BLaER1 treated with 17β-estradiol and CSF1 and Interleukin-3, amounts not matched to agents 10 nM and 100 nM (cell line): ENCODE data around the gene ABCA4.

Experiments used
- H3K27ac ChIP-seq, 11 experiments: shearing (Covaris generic); formaldehyde crosslinking; 2 replicates each; pipeline ENCODE4 v1.8.1; 2022
- H3K27me3 ChIP-seq, 11 experiments: shearing (Covaris generic); formaldehyde crosslinking; 2 replicates each; pipeline ENCODE4 v1.8.1; 2022
- H3K36me3 ChIP-seq, 11 experiments: shearing (Covaris generic); formaldehyde crosslinking; 2 replicates each; pipeline ENCODE4 v1.8.1; 2022
- H3K4me1 ChIP-seq, 10 experiments: shearing (Covaris generic); formaldehyde crosslinking; 2 replicates each; pipeline ENCODE4 v1.8.1; 2022
- H3K4me2 ChIP-seq, 11 experiments: shearing (Covaris generic); formaldehyde crosslinking; 2 replicates each; pipeline ENCODE4 v1.8.1; 2022
- H3K4me3 ChIP-seq, 10 experiments: shearing (Covaris generic); formaldehyde crosslinking; 2 replicates each; pipeline ENCODE4 v1.8.1; 2022
- H3K9ac ChIP-seq, 11 experiments: shearing (Covaris generic); formaldehyde crosslinking; 2 replicates each; pipeline ENCODE4 v1.8.1; 2022
- H3K9me3 ChIP-seq, 11 experiments: shearing (Covaris generic); formaldehyde crosslinking; replicated peaks in 1 of 11; 2 replicates each; pipeline ENCODE4 v1.8.1; 2022
- H4K20me1 ChIP-seq, 11 experiments: shearing (Covaris generic); formaldehyde crosslinking; 2 replicates each; pipeline ENCODE4 v1.8.1; 2022
- Cebpa-rat ChIP-seq, 11 experiments: shearing (Covaris generic); IDR thresholded peaks; 2 replicates each; pipeline ENCODE4 v1.8.1; 2022

Gene ABCA4

DNA sequence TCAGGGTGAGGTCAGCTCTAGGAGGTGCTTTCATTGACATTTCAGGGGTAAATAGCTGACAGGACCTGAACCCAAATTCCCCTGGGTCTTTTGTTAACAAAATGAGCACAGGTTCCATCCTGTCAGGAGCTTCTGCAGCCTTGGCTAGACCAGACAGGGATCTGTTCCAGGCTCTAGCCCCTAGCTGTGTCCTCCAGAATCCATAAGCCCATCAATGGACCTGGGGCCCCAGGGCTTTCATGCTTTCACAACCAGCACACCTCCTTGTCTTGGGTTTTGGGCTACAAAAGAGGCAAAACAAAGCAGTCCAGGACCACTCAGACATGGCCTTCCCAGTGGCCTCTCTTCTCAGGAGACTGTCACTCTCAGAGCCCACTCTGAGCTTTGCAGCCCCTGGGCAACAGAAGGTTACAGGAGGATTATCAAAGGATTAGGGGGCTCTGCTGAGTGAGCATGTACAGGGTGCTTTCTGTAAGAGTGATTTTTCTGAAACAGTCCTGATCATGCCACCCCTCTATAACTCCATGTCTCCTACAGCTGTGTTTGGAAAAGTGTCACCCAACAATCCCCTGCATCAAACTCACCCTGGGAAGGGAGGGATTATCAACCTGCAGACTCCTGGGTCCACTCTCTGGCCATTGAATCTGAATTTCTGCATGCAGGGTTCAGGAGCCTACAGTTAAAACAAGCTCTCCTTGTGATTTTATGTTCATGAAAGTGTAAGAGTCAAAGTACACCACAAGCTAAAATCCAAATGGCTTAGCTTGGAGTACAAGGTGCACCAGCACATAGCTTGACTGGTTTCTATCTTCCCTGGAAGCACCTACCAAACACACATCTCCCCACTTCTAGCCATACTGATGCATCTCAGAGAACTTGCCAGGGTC lies 144.0 kb downstream of the ABCA4 start:
- Histone ChIP-seq H3K4me3 (no peak overlapping the region), H3K27ac (no peak overlapping the region), H3K9me3 (no peaks in the 10 kb centered on the region), H3K36me3 (no peaks in the 10 kb centered on the region), H3K4me1 (peaks cover 0 to 7% (median 2%) of the 10 kb centered on the region in 10 experiments; a peak in 8 of 20 replicates), H3K27me3 (no peaks in the 10 kb centered on the region), H3K9ac (no peak overlapping the region), H4K20me1 (no peaks in the 10 kb centered on the region), H3K4me2 (no peak overlapping the region)
- no peak for TF ChIP-seq Cebpa-rat (IDR thresholded peaks at IDR 0.05)

DNA sequence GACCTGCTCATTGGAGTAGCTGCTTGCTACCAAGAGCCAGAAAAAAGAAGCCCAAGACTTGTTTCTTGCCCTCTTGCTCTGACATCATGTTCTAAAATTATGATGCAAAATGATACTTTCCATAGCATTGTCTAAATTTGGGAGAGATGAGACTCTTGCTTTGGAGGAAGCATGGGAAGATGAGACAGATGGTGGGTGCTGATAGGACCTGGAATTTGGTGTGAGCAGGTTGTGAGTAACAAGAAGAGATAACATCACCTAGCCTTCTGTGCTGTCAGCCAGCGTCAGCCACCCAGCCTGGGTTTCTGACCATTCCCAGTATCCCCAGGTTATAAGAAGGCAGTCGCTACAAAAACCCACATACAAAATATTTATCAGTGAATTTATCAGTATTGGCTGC lies 144.7 kb downstream of the ABCA4 start:
- no peaks in the 10 kb centered on the region for H3K36me3 ChIP-seq
- peaks cover 0 to 7% (median 2%) of the 10 kb centered on the region in 10 experiments; a peak in 8 of 20 replicates for H3K4me1 ChIP-seq
- no peak overlapping the region for H3K9ac ChIP-seq
- H3K9me3 ChIP-seq = no peaks in the 10 kb centered on the region
- H3K27ac ChIP-seq = no peak overlapping the region
- H3K27me3 ChIP-seq = no peaks in the 10 kb centered on the region
- no peak overlapping the region for H3K4me3 ChIP-seq
- no peaks in the 10 kb centered on the region for H4K20me1 ChIP-seq
- no peak overlapping the region for H3K4me2 ChIP-seq
- no peak for TF ChIP-seq Cebpa-rat (IDR thresholded peaks at IDR 0.05)

DNA sequence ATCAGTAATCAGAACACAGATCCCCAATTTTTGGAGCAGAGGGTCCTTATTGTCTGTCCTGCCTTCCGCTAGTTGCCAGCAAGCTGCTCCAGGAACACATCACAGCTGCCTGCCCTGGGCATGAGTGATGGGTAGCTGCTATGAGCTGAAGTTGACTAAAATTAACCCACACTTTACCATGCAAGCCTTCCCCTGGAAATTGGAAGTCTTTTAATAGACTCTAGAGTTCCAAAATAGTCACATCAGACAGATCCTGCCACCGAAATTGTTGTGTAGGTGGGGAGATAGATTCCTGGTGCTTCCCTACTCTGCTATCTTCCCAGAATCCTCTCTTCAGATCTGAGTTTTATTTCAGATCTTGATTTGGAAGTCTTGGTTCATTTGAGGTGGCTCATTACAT lies 148.6 kb downstream of the ABCA4 start:
- H3K27ac ChIP-seq = no peak overlapping the region
- H4K20me1 ChIP-seq = no peaks in the 10 kb centered on the region
- H3K4me3 ChIP-seq = no peak overlapping the region
- H3K27me3 ChIP-seq = no peaks in the 10 kb centered on the region
- no peak overlapping the region for H3K9ac ChIP-seq
- H3K4me2 ChIP-seq = no peak overlapping the region
- TF ChIP-seq Cebpa-rat (IDR thresholded peaks at IDR 0.05) = no peak
- H3K4me1 ChIP-seq = no peaks in the 10 kb centered on the region
- no peaks in the 10 kb centered on the region for H3K9me3 ChIP-seq
- H3K36me3 ChIP-seq = no peaks in the 10 kb centered on the region

DNA sequence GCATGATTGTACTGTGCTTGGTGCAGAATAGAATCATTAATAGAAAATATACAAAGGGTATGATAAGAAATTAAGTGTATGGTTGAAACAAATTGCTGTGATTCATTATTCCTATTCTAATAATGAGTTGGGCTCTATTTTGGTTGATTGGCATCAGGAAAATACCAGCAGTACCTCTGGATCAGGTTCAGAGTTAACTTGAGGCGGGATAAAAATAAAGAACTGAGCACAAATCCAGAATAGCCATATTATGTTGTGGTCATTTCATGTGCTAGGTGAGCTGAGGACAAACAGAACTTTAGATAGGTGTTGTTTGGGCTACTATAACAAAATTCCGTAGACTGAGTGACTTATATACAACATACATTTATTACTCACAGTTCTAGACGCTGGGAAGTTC lies 151.1 kb downstream of the ABCA4 start:
- Histone ChIP-seq H4K20me1 (no peaks in the 10 kb centered on the region), H3K4me3 (no peak overlapping the region), H3K9me3 (no peaks in the 10 kb centered on the region)

DNA sequence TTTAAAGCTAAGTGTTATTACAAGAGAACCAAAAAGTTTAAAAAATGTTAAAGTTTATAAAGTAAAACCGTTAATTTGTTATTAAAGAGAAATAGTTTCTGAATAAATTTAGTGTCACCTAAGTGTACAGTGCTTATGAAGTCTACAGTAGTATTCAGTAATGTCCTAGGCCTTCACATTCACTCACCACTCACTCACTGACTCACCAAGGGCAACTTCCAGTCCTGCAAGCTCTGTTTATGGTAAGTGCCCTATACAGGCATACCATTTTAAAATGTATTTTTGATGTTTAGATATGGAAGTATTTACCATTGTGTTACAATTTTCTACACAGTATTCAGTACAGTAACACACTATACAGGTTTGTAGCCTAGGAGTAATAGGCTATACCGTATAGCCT lies 151.6 kb downstream of the ABCA4 start:
- Histone ChIP-seq H3K9ac (no peak overlapping the region), H3K27ac (no peak overlapping the region), H4K20me1 (no peaks in the 10 kb centered on the region), H3K4me1 (peaks cover 0 to 7% (median 0%) of the 10 kb centered on the region in 10 experiments; a peak in 6 of 20 replicates), H3K36me3 (no peaks in the 10 kb centered on the region), H3K4me2 (no peak overlapping the region), H3K4me3 (no peak overlapping the region), H3K9me3 (no peaks in the 10 kb centered on the region), H3K27me3 (no peaks in the 10 kb centered on the region)
- TF ChIP-seq Cebpa-rat (IDR thresholded peaks at IDR 0.05) = no peak

More for the DNA sequence above, 151.1 kb downstream of the ABCA4 start:
- Histone ChIP-seq H3K9ac (no peak overlapping the region), H3K4me2 (no peak overlapping the region), H3K4me1 (peaks cover 0 to 2% (median 0%) of the 10 kb centered on the region in 10 experiments; a peak in 5 of 20 replicates), H3K27me3 (no peaks in the 10 kb centered on the region), H3K36me3 (no peaks in the 10 kb centered on the region), H3K27ac (no peak overlapping the region)
- no peak for TF ChIP-seq Cebpa-rat (IDR thresholded peaks at IDR 0.05)

DNA sequence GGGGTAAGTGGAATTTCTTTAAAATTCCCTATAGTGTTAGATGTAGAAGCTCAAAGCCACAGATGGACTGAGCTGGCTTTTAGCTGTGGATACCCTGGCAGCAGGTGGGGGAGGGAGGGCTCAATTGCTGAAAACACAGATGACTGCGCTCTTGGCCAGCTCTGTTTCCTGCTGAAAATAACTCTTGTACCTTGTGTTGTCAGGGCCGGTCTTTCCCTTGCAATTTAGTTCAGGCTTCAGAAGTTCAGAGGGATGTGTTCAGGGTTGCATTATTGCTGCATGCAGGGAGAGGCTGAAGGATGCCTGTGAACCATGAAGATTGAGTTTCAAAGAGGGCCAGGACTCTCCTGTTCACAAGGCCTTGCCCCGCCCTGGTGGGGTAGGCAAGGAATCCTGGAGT lies 153.6 kb downstream of the ABCA4 start:
- no peak for TF ChIP-seq Cebpa-rat (IDR thresholded peaks at IDR 0.05)
- Histone ChIP-seq H4K20me1 (no peaks in the 10 kb centered on the region), H3K9ac (no peak overlapping the region), H3K27me3 (no peaks in the 10 kb centered on the region), H3K9me3 (no peaks in the 10 kb centered on the region), H3K36me3 (no peaks in the 10 kb centered on the region), H3K4me1 (peaks cover 0 to 7% (median 0%) of the 10 kb centered on the region in 10 experiments; a peak in 6 of 20 replicates), H3K4me3 (no peak overlapping the region), H3K4me2 (no peak overlapping the region), H3K27ac (no peak overlapping the region)

DNA sequence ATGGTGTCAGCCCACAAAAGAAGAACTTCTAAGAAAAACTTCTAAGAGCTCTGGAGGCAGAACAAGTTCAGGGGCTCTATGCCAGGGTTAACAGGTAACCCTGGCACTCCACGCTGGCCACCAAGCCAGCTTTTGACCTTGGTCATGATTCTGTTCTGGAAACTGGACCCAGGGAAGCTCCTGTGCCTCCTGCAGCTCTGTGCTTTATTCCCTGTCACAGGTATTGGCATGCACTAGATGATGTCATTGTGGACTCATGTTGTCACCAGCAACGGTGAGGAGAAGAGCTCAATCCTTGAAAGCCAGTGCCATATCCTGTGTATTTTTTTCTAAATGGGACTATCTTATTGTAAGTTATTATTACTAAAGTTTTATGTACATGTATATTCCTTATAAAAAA lies 155.1 kb downstream of the ABCA4 start:
- Histone ChIP-seq H3K27ac (no peak overlapping the region), H3K4me3 (no peak overlapping the region), H3K9me3 (no peaks in the 10 kb centered on the region), H3K4me1 (peaks cover 0 to 7% (median 0%) of the 10 kb centered on the region in 10 experiments; a peak in 6 of 20 replicates), H3K27me3 (no peaks in the 10 kb centered on the region), H3K9ac (no peak overlapping the region), H4K20me1 (no peaks in the 10 kb centered on the region), H3K4me2 (no peak overlapping the region), H3K36me3 (no peaks in the 10 kb centered on the region)
- no peak for TF ChIP-seq Cebpa-rat (IDR thresholded peaks at IDR 0.05)

DNA sequence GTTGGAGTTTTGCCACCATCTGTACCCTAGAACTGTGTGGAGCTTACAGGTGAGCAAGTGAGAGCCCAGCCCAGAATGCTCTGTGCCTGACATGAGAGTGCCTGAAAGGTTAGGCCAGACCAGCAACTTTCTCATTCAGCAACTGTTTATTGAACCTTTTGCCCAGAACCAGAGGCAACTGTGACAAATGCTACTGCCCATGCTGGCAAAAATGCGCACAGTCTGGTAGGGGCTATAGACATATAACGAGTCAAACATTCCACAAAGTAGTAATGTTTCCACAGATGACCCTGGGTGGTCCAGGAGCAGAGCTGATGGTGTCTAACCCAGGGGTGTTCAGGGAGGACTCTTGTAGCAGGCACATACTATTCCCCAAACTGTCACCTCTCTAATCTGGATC lies 155.7 kb downstream of the ABCA4 start:
- H3K4me2 ChIP-seq = peak overlapping the region in 2 of 11 experiments; percentile 19 to 25; a peak in 1 of 22 replicates
- TF ChIP-seq Cebpa-rat (IDR thresholded peaks at IDR 0.05) = no peak
- no peaks in the 10 kb centered on the region for H3K9me3 ChIP-seq
- H3K4me1 ChIP-seq = peaks cover 0 to 7% (median 0%) of the 10 kb centered on the region in 10 experiments; a peak in 6 of 20 replicates
- H3K27me3 ChIP-seq = no peaks in the 10 kb centered on the region
- H3K9ac ChIP-seq = no peak overlapping the region
- no peaks in the 10 kb centered on the region for H4K20me1 ChIP-seq
- H3K4me3 ChIP-seq = no peak overlapping the region
- H3K36me3 ChIP-seq = no peaks in the 10 kb centered on the region
- H3K27ac ChIP-seq = no peak overlapping the region

DNA sequence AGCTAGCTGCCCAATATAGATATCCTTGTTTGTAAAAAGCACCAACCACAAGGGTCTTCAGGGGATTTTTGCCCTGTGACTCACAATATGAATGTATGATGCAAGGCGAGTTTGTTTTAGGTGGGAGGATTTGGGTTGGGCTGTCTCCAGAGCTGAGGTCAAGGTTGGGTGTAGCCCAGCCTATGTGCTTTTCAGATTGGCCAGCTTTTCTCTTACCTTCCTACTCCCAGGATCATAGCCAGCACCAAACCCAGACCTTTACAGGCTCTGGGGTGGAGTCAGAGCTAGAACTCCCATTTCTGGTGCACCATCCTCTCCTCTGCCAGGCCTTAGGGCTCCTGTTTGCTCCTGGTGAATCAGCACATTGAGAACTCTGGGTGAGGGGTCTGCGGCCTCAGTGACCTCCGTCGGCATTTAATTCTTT lies 156.2 kb downstream of the ABCA4 start:
- Histone ChIP-seq H3K4me1 (peaks cover 0 to 7% (median 2%) of the 10 kb centered on the region in 10 experiments; a peak in 8 of 20 replicates), H4K20me1 (no peaks in the 10 kb centered on the region), H3K4me2 (peak overlapping the region in 4 of 11 experiments; percentile 19 to 28 (median 26); a peak in 6 of 22 replicates), H3K9me3 (0 out of 22 replicates have a peak, but pooled peaks cover 0 to 4% (median 0%) of the 10 kb centered on the region in 11 experiments), H3K36me3 (no peaks in the 10 kb centered on the region), H3K27ac (no peak overlapping the region), H3K9ac (no peak overlapping the region), H3K4me3 (no peak overlapping the region), H3K27me3 (no peaks in the 10 kb centered on the region)
- no peak for TF ChIP-seq Cebpa-rat (IDR thresholded peaks at IDR 0.05)
